Thoracic aorta (tissue), 2 donors: ENCODE data around the gene CBX4. TPM values are rescaled to one million over a fixed set of nuclear protein-coding genes. Genes with fewer than 3 reads are reported as not detected.

Experiments
- ATAC-seq: fragments of 150-250 bp; one replicate; pipeline ENCODE4 v1.8.0; 2017; ENCODE audit warnings: low read depth; ENCODE audit not compliant: insufficient number of reproducible peaks, low FRiP score
- DNase-seq: peaks from one replicate; pipeline ENCODE4 v3.0.0-alpha.2; 2020; ENCODE audit warnings: low spot score
- H3K27ac ChIP-seq, 2 donors: fragments of 200-600 bp; sonication (generic); 1 replicate in 1 of 2; 2 replicates in 1 of 2; pipeline ENCODE4 v1.5.1; 2016; ENCODE audit warnings: mild to moderate bottlenecking in 2 of 2, moderate library complexity in 2 of 2
- H3K27me3 ChIP-seq: fragments of 200-600 bp; sonication (generic); replicated peaks from 2 replicates; pipeline ENCODE4 v1.6.0; 2016; ENCODE audit warnings: mild to moderate bottlenecking; ENCODE audit not compliant: insufficient read depth
- H3K36me3 ChIP-seq: fragments of 200-600 bp; sonication (generic); one replicate; pipeline ENCODE4 v1.5.1; 2016
- H3K4me1 ChIP-seq, 2 donors: fragments of 200-600 bp; sonication (generic); 1 replicate in 1 of 2; 2 replicates in 1 of 2; pipeline versions ENCODE4 v1.5.1 to v1.6.0; 2016; ENCODE audit warnings: low read depth in 2 of 2, mild to moderate bottlenecking in 1 of 2; ENCODE audit not compliant: control insufficient read depth in 1 of 2
- H3K4me3 ChIP-seq: fragments of 200-600 bp; sonication (generic); 2 replicates; pipeline ENCODE4 v1.5.1; 2016; ENCODE audit warnings: mild to moderate bottlenecking
- H3K9me3 ChIP-seq: fragments of 200-600 bp; sonication (generic); 2 replicates; pipeline ENCODE4 v1.5.1; 2016
- total RNA-seq, 2 donors: library from RNA; depleted of rRNA; stranded (reverse); fragments of >200 nt; gene quantifications; one replicate each; pipeline versions ENCODE4 v1.1.0 to v1.2.3, GENCODE V29; 2016
- TF ChIP-seq, protein P1 (sequence below): fragments of 200-600 bp; sonication (generic); IDR thresholded peaks from one replicate; pipeline ENCODE4 v1.5.1; 2019; ENCODE audit warnings: antibody characterized with exemption

The CBX4 gene
- total RNA-seq, 2 donors from 2014 or later = 6.2 to 10.4 TPM

DNA sequence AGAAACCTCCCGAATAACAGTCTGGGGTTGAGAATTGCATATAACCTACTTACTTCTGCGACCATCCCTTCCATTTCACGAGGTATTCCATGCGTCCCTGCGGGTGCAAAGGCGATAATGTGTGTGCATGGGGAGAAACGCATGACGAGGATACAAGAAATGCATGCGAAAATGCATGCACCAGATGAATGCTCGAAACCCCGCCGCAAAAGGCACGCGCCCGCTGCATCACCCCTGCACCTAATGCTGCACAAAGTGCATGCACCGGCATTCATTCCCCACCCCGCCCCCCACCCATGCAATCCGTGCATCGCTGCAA lies 42.8 kb downstream of the CBX4 start:
- DNase-seq = no peak
- Histone ChIP-seq H3K9me3 (no peaks in the 10 kb centered on the region), H3K4me3 (peak overlapping the region; percentile 90), H3K36me3 (no peaks in the 10 kb centered on the region), H3K27me3 (peaks cover 47% of the 10 kb centered on the region), H3K27ac (no peak overlapping the region), H3K4me1 (peaks cover 28 to 48% of the 10 kb centered on the region in 2 donors)
- TF ChIP-seq, protein P1, sequence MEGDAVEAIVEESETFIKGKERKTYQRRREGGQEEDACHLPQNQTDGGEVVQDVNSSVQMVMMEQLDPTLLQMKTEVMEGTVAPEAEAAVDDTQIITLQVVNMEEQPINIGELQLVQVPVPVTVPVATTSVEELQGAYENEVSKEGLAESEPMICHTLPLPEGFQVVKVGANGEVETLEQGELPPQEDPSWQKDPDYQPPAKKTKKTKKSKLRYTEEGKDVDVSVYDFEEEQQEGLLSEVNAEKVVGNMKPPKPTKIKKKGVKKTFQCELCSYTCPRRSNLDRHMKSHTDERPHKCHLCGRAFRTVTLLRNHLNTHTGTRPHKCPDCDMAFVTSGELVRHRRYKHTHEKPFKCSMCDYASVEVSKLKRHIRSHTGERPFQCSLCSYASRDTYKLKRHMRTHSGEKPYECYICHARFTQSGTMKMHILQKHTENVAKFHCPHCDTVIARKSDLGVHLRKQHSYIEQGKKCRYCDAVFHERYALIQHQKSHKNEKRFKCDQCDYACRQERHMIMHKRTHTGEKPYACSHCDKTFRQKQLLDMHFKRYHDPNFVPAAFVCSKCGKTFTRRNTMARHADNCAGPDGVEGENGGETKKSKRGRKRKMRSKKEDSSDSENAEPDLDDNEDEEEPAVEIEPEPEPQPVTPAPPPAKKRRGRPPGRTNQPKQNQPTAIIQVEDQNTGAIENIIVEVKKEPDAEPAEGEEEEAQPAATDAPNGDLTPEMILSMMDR = no peak
- no peak for ATAC-seq

DNA sequence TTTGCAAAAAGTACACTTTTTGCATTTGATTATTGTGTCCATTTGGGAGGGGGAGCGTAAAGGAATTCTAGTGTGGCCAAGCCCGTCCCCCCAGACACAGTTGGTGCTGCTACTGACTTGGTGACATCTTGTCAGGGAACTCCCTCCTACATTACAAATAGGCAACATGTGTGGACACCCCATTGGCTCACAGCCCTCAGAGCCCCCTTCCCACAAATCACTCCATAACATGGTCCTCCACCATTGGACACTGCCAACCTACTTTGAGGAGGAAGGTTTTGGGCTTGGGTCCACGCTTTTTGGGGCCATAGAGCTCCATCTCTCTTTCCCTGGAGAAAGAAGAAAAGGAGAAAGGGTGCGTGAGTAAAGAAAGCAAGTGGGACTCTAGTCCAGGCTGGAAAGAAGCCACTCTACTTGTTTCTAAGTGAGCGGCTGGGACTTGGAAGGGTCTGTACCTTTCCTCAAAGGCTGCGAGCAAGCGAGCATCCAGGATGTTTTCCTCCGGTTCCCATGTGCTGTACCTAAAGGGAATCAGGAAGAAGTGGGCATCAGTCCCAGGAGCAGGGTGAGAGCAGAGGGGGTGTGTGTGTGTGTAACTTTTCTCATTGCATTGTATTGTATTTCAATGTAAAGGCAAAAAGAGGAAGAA lies 43.3 kb downstream of the CBX4 start:
- Histone ChIP-seq H3K9me3 (no peaks in the 10 kb centered on the region), H3K36me3 (no peaks in the 10 kb centered on the region), H3K27ac (no peak overlapping the region), H3K4me3 (peak overlapping the region; percentile 90), H3K27me3 (peaks cover 47% of the 10 kb centered on the region), H3K4me1 (peaks cover 27 to 43% of the 10 kb centered on the region in 2 donors)
- TF ChIP-seq, protein P1 = no peak
- DNase-seq = no peak
- ATAC-seq = no peak

DNA sequence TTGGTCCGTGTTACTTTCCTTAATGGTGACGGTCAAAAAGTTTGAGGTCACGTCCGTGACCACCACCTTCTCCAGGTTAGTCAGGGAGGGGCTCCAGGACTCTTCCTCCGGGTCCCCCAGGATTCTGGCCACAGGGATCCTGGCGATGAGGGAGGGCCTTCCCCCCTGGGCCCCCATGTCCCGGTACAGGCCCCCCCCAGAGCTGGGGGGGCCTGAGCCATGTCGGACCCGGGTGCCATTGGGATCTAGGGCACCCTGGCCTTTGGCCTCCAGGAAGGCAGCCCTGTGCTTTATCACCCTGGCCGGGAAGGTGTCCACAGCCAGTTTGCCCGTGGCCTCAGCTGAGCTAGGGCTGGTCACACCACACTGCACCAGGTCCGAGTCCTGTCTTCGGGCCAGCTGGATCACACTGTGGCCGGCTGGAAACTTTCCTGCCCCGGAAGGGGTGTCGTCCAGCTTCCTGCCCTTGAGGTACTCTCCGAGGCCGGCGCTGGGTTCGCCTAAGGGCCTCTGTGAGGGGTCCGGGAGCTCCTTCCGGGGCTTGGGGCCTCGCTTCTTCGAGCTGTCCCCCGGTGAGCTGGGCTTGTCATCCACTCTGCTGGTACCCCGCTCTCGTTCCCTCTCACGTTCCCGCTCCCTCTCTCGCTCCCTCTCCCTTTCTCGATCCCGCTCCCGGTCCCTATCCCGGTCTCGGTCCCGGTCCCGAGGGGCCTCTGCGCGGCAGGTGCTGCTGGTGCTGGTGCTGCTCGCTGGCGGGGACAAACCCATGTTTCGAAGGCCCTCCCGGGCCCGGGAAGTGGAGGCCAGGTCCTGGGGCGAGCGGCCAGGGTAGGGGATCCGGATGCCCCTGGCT lies 44.4 kb downstream of the CBX4 start:
- no peak for ATAC-seq
- H3K27ac ChIP-seq = no peak overlapping the region
- H3K4me1 ChIP-seq = peaks cover 27 to 44% of the 10 kb centered on the region in 2 donors
- no peaks in the 10 kb centered on the region for H3K36me3 ChIP-seq
- TF ChIP-seq, protein P1 = no peak
- DNase-seq = no peak
- no peak overlapping the region for H3K4me3 ChIP-seq
- peaks cover 41% of the 10 kb centered on the region for H3K27me3 ChIP-seq
- no peaks in the 10 kb centered on the region for H3K9me3 ChIP-seq

DNA sequence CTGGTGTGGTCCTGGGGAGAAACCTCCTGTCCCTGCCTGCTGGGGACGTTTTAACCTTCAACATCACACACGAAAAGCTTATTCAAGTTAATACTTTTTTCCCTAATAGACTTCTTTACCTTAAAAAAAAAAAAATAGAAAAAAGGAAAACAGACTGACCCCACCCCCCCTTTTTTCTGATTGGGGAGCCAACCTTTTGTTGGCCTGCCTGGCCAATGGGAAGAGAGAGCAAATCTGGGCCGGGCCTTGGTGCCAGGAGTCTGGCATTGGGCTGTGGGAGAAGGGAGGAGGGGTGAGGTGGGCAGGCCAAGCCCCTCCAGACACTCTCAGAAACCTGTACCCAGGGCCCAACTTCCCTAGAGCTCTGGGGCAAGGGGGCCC lies 45.3 kb downstream of the CBX4 start:
- H3K36me3 ChIP-seq = no peaks in the 10 kb centered on the region
- no peak overlapping the region for H3K4me3 ChIP-seq
- H3K27me3 ChIP-seq = peaks cover 38% of the 10 kb centered on the region
- no peaks in the 10 kb centered on the region for H3K9me3 ChIP-seq
- peaks cover 27 to 39% of the 10 kb centered on the region in 2 donors for H3K4me1 ChIP-seq
- no peak overlapping the region for H3K27ac ChIP-seq
- DNase-seq = no peak
- ATAC-seq = no peak
- TF ChIP-seq, protein P1 = no peak

DNA sequence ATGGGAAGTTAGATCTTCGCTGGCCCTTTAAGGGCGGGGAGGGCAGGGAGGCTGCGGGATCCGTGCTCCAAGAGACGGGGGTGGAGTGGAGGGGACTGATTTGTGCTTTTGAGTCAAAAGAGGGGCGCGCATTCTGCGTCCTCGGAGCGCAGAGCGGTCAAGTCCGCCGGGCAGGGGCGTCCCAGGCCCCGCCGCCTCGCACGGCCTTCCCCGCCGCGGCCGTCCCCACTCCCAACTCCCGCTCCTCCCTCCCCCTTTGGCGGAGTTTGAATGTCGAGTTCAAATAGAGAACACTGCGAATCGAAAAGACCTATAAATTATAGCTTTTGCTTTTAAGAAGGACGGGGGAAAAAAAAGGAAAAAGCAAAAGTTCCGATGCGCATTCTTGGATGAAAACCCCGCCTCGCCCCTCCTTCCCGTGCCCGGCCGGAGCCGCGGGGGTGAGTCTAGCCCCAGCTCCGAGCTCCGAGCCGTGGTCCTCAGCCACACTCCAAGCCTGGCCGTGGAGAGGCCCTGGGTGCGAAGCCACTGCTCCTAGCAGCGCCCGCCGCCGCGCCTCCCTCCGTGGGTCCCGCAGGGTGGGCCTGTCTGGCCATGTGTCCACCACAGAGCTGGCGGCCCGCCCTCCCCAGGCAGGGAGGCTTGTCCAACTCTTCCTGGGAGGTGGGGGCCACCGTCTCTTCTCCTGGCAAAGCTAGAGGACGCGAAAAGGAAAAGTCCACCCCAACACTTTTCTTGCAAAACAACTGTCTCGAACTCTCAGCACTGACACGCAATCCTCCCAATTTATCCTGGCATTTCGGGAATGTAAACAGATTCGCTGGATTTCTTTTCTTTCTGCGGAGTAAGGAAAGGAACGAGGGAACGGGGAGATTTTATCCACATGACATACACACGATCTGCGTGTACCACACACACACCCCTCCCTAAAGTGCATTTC lies 46.0 kb downstream of the CBX4 start:
- Histone ChIP-seq H3K36me3 (no peaks in the 10 kb centered on the region), H3K4me1 (peaks cover 20 to 32% of the 10 kb centered on the region in 2 donors), H3K27ac (no peak overlapping the region), H3K4me3 (peak overlapping the region; percentile 66), H3K9me3 (no peaks in the 10 kb centered on the region), H3K27me3 (peaks cover 33% of the 10 kb centered on the region)
- TF ChIP-seq, protein P1 = no peak
- ATAC-seq (no peak), DNase-seq (no peak)
